Measurements from ENCODE around the gene MLLT3. TPM values are rescaled to one million over a fixed set of nuclear protein-coding genes. Genes with fewer than 3 reads are reported as not detected.

The MLLT3 gene
- total and polyA plus RNA-seq, 2 donors (not counting 1 experiment from before 2014, with no cell fraction given): 37.3 to 43.8 TPM

- Histone ChIP-seq H4K20me1 (ENCODE audit: control insufficient read depth, extremely low read depth, insufficient read depth, low read length) (no peaks in the 10 kb centered on the region), H3K4me1 (ENCODE audit: control insufficient read depth, extremely low read depth, insufficient read depth, low read length) (no peaks in the 10 kb centered on the region), H3K9ac (ENCODE audit: insufficient read depth, low read length) (no peak overlapping the region), H3K9me3 (ENCODE audit: control insufficient read depth, insufficient read depth, low read depth, low read length) (no peaks in the 10 kb centered on the region), H3K4me3 (replicated peaks in 1 of 4; ENCODE audit: control extremely low read depth in 1 of 4, insufficient read depth in 1 of 4, low read depth in 3 of 4, low read length in 4 of 4) (no peak overlapping the region), H3K36me3 (ENCODE audit: control insufficient read depth, insufficient read depth, low read length) (no peaks in the 10 kb centered on the region), H3K79me2 (ENCODE audit: control insufficient read depth, insufficient read depth, low read length) (no peaks in the 10 kb centered on the region), H2AFZ (ENCODE audit: low read length) (no peak overlapping the region), H3K27ac (ENCODE audit: insufficient read depth, low read length) (no peak overlapping the region), H3K27me3 (ENCODE audit: control insufficient read depth, insufficient read depth, low read length) (no peaks in the 10 kb centered on the region), H3K4me2 (ENCODE audit: extremely low read depth, insufficient read depth, low read length) (no peak overlapping the region)
- TF ChIP-seq CTCF (conservative IDR thresholded peaks at IDR 0.05 in 1 of 2, IDR thresholded peaks at IDR 0.05 in 1 of 2; ENCODE audit: low read depth in 1 of 2, low read length in 2 of 2): no peak
- TF ChIP-seq EZH2 (IDR thresholded peaks at IDR 0.05; ENCODE audit: low read length, missing control alignments): no peak
- peak in 1 of 2 donors; percentile 57 for DNase-seq (ENCODE audit: low read depth in 2 of 2)
Measured at GRCh38 chr9:20340511-20340861, 281.8 kb downstream of the MLLT3 start.

- DNase-seq (ENCODE audit: low read depth in 2 of 2): no peak
- no peaks in the 10 kb centered on the region for H3K9me3 ChIP-seq (ENCODE audit: control insufficient read depth, insufficient read depth, low read depth, low read length)
- H3K4me3 ChIP-seq (replicated peaks in 1 of 4; ENCODE audit: control extremely low read depth in 1 of 4, insufficient read depth in 1 of 4, low read depth in 3 of 4, low read length in 4 of 4): no peak overlapping the region
Measured at GRCh38 chr9:20335668-20336332, 286.5 kb downstream of the MLLT3 start.

GRCh38 chr9:20333991-20334390, 288.3 kb downstream of the MLLT3 start:
- no peaks in the 10 kb centered on the region for H4K20me1 ChIP-seq (ENCODE audit: control insufficient read depth, extremely low read depth, insufficient read depth, low read length)
- no peak for TF ChIP-seq CTCF (conservative IDR thresholded peaks at IDR 0.05 in 1 of 2, IDR thresholded peaks at IDR 0.05 in 1 of 2; ENCODE audit: low read depth in 1 of 2, low read length in 2 of 2)
- TF ChIP-seq EZH2 (IDR thresholded peaks at IDR 0.05; ENCODE audit: low read length, missing control alignments): no peak
- no peaks in the 10 kb centered on the region for H3K36me3 ChIP-seq (ENCODE audit: control insufficient read depth, insufficient read depth, low read length)
- H3K4me1 ChIP-seq (ENCODE audit: control insufficient read depth, extremely low read depth, insufficient read depth, low read length): no peaks in the 10 kb centered on the region
- no peak overlapping the region for H2AFZ ChIP-seq (ENCODE audit: low read length)
- no peak overlapping the region for H3K27ac ChIP-seq (ENCODE audit: insufficient read depth, low read length)
- no peaks in the 10 kb centered on the region for H3K79me2 ChIP-seq (ENCODE audit: control insufficient read depth, insufficient read depth, low read length)
- no peak overlapping the region for H3K4me2 ChIP-seq (ENCODE audit: extremely low read depth, insufficient read depth, low read length)
- DNase-seq (ENCODE audit: low read depth in 2 of 2): no peak
- no peak overlapping the region for H3K9ac ChIP-seq (ENCODE audit: insufficient read depth, low read length)
- no peaks in the 10 kb centered on the region for H3K9me3 ChIP-seq (ENCODE audit: control insufficient read depth, insufficient read depth, low read depth, low read length)
- no peak overlapping the region for H3K4me3 ChIP-seq (replicated peaks in 1 of 4; ENCODE audit: control extremely low read depth in 1 of 4, insufficient read depth in 1 of 4, low read depth in 3 of 4, low read length in 4 of 4)
- peaks cover 2% of the 10 kb centered on the region for H3K27me3 ChIP-seq (ENCODE audit: control insufficient read depth, insufficient read depth, low read length)

More at GRCh38 chr9:20335668-20336332, 286.5 kb downstream of the MLLT3 start:
- Histone ChIP-seq H3K36me3 (ENCODE audit: control insufficient read depth, insufficient read depth, low read length) (no peaks in the 10 kb centered on the region), H2AFZ (ENCODE audit: low read length) (no peak overlapping the region), H4K20me1 (ENCODE audit: control insufficient read depth, extremely low read depth, insufficient read depth, low read length) (no peaks in the 10 kb centered on the region), H3K4me2 (ENCODE audit: extremely low read depth, insufficient read depth, low read length) (no peak overlapping the region), H3K27ac (ENCODE audit: insufficient read depth, low read length) (no peak overlapping the region), H3K27me3 (ENCODE audit: control insufficient read depth, insufficient read depth, low read length) (no peaks in the 10 kb centered on the region), H3K79me2 (ENCODE audit: control insufficient read depth, insufficient read depth, low read length) (no peaks in the 10 kb centered on the region), H3K4me1 (ENCODE audit: control insufficient read depth, extremely low read depth, insufficient read depth, low read length) (no peaks in the 10 kb centered on the region), H3K9ac (ENCODE audit: insufficient read depth, low read length) (no peak overlapping the region)
- no peak for TF ChIP-seq CTCF (conservative IDR thresholded peaks at IDR 0.05 in 1 of 2, IDR thresholded peaks at IDR 0.05 in 1 of 2; ENCODE audit: low read depth in 1 of 2, low read length in 2 of 2)
- no peak for TF ChIP-seq EZH2 (IDR thresholded peaks at IDR 0.05; ENCODE audit: low read length, missing control alignments)
